K562 (cell line): ENCODE data around the gene ABHD12. TPM values are rescaled to one million over a fixed set of nuclear protein-coding genes. Genes with fewer than 3 reads are reported as not detected.

ENCODE experiments used
- ATAC-seq: fragments of 200-7000 bp; cut with Tn5 transposase; 3 replicates; pipeline ENCODE4 v1.9.1; 2020; ENCODE audit warnings: moderate library complexity
- BruUV-seq: library from RNA; stranded (reverse); fragments of 400-500 nt; replicated peaks from 2 replicates; lab custom pipeline; 2021; lab: Mats Ljungman, UMichigan
- CTCF ChIA-PET: fragments of 300-600 bp; formaldehyde crosslinking; extraction: SDS; loops from one replicate; lab custom pipeline; 2021; ENCODE audit warnings: low intra/inter-chr PET ratio; lab: Yijun Ruan, JAX
- POLR2A ChIA-PET: fragments of 300-600, 350-650 bp; sonication (Branson Sonifier 250); formaldehyde crosslinking; extraction: SDS; loops from one replicate; lab custom pipeline; 2021; ENCODE audit warnings: antibody characterized with exemption, inconsistent platforms; lab: Yijun Ruan, JAX
- DNase-seq, 4 experiments: peaks; one replicate each; pipeline versions ENCODE4 v3.0.0 to v3.0.0-alpha.2; 2011 to 2018; ENCODE audit warnings: low spot score in 3 of 4, mixed read lengths in 3 of 4; ENCODE audit errors: extremely low read depth in 1 of 4
- FAIRE-seq: peaks from 2 replicates; lab custom pipeline; 2011; peaks lifted over from hg19 to GRCh38; lab: Jason Lieb, UNC
- H2AFZ ChIP-seq: 2 replicates; pipeline ENCODE4 v1.6.0; 2011; ENCODE audit warnings: low read depth, low read length, control low read depth, inconsistent platforms
- H3K27ac ChIP-seq: fragments of 200-600 bp; 3 replicates; pipeline ENCODE4 v1.8.0; 2011; ENCODE audit warnings: low read depth, mild to moderate bottlenecking, control low read depth, inconsistent platforms, low read length, moderate library complexity, mixed read lengths; ENCODE audit errors: extremely low read depth
- H3K27me3 ChIP-seq, 2 experiments: fragments of 300-600 bp in 1 of 2; 2 replicates in 1 of 2; 3 replicates in 1 of 2; pipeline versions ENCODE4 v1.6.0 to v1.8.0; 2011; ENCODE audit warnings: inconsistent platforms in 2 of 2, low read length in 2 of 2, mild to moderate bottlenecking in 1 of 2, mixed read lengths in 1 of 2, moderate library complexity in 1 of 2; ENCODE audit not compliant: control insufficient read depth in 2 of 2, insufficient read depth in 2 of 2
- H3K36me3 ChIP-seq: fragments of 300-600 bp; 3 replicates; pipeline ENCODE4 v1.8.0; 2011; ENCODE audit warnings: mild to moderate bottlenecking, low read length, inconsistent platforms; ENCODE audit not compliant: control insufficient read depth, insufficient read depth
- H3K4me1 ChIP-seq, 2 experiments: fragments of 200-600 bp in 1 of 2; replicated peaks in 1 of 2; 2 replicates in 1 of 2; 3 replicates in 1 of 2; pipeline versions ENCODE4 v1.5.1 to v1.8.0; 2011; ENCODE audit warnings: inconsistent platforms in 2 of 2, low read length in 2 of 2, mild to moderate bottlenecking in 1 of 2, mixed read lengths in 1 of 2, moderate library complexity in 1 of 2; ENCODE audit not compliant: control insufficient read depth in 2 of 2, insufficient read depth in 2 of 2
- H3K4me2 ChIP-seq: 2 replicates; pipeline ENCODE4 v1.6.1; 2011; ENCODE audit warnings: low read length, control low read depth, inconsistent platforms, mixed read lengths; ENCODE audit not compliant: insufficient read depth
- H3K4me3 ChIP-seq: fragments of 200-600 bp; sonication (generic), shearing (Covaris generic); 2 replicates; pipeline ENCODE4 v1.5.1; 2016; ENCODE audit warnings: control low read depth, inconsistent platforms
- H3K79me2 ChIP-seq: fragments of 200-600 bp; 3 replicates; pipeline ENCODE4 v1.8.0; 2011; ENCODE audit warnings: low read length, inconsistent platforms; ENCODE audit not compliant: control insufficient read depth, insufficient read depth
- H3K9ac ChIP-seq, 2 experiments: 2 replicates each; pipeline versions ENCODE4 v1.6.0 to v1.6.1; 2011; ENCODE audit warnings: low read depth in 2 of 2, low read length in 2 of 2, control low read depth in 1 of 2, inconsistent platforms in 1 of 2, mild to moderate bottlenecking in 1 of 2, mixed read lengths in 1 of 2; ENCODE audit not compliant: insufficient read depth in 1 of 2
- H3K9me1 ChIP-seq: one replicate; pipeline ENCODE4 v1.6.0; 2011; ENCODE audit warnings: inconsistent platforms, mild to moderate bottlenecking, low read length, moderate library complexity; ENCODE audit not compliant: control insufficient read depth, insufficient read depth
- H3K9me3 ChIP-seq: replicated peaks from 2 replicates; pipeline ENCODE4 v1.5.1; 2011; ENCODE audit warnings: low read depth, low read length, inconsistent platforms; ENCODE audit not compliant: control insufficient read depth, insufficient read depth
- H4K20me1 ChIP-seq: replicated peaks from 2 replicates; pipeline ENCODE4 v1.6.1; 2011; ENCODE audit warnings: low read length, inconsistent platforms, mixed read lengths; ENCODE audit not compliant: control insufficient read depth, insufficient read depth
- E2F8 ChIP-seq: fragments of 450-650 bp; IDR thresholded peaks from 2 replicates; pipeline ENCODE4 v1.7.1; 2018; ENCODE audit warnings: mild to moderate bottlenecking, low read depth; ENCODE audit not compliant: partially characterized antibody
- TRIM25 ChIP-seq: fragments of 450-650 bp; IDR thresholded peaks from 2 replicates; pipeline ENCODE4 v1.7.0; 2016; ENCODE audit warnings: borderline replicate concordance
- WGBS: fragments of 100-300 bp; shearing (Covaris generic); methylation state at CpG from one replicate; pipeline ENCODE4 v1.1.6; 2016; ENCODE audit warnings: low coverage, mixed read lengths; ENCODE audit not compliant: insufficient coverage; ENCODE audit errors: missing lambda C conversion rate; 5-methylcytosine and 5-hydroxymethylcytosine counted together
- in situ Hi-C: fragments of 300-500 bp; cut with MboI; formaldehyde crosslinking; loops from 4 replicates; pipeline ENCODE4 v1.15.0; 2018; ENCODE audit warnings: inconsistent platforms, mixed read lengths
- intact Hi-C: fragments of 100-400 bp; cut with micrococcal nuclease; formaldehyde crosslinking; loops from 2 replicates; pipeline ENCODE4 v1.14.2; 2022
- polyA plus RNA-seq, 8 experiments: library from polyadenylated mRNA; depleted of rRNA in 4 of 8; stranded (reverse) in 5 of 8; unstranded in 3 of 8; fragments of >200 nt; fragmentation: Nextera tagmentation in 2 of 8; fragmentation: Illumina TruSeq in 1 of 8; extraction: Ambion mirVana in 2 of 8; extraction: Trizol in 1 of 8; gene quantifications; 2 replicates each; pipeline versions ENCODE4 v1.2.1 to v1.2.3, GENCODE V29; 2011 to 2014; ENCODE audit warnings: inconsistent platforms in 1 of 8, missing spikeins in 1 of 8
- total RNA-seq, 7 experiments: library from RNA; depleted of rRNA in 6 of 7; stranded (reverse); fragments of >200 nt in 6 of 7; fragmentation: Illumina TruSeq in 2 of 7; extraction: Trizol in 2 of 7; gene quantifications; 2 replicates each; pipeline versions ENCODE4 v1.2.1 to v1.2.3, GENCODE V29; 2011 to 2021; ENCODE audit warnings: low replicate concordance in 1 of 7

Gene ABHD12
- total and polyA plus RNA-seq, 9 of the 15 experiments (the other 6 are each of a cell fraction or from before 2014, with no cell fraction given) = 0.65 to 15.6 (median 9.1) TPM

GRCh38 chr20:25325073-25325472 is 65.6 kb downstream of the ABHD12 start:
- intact Hi-C loops = no loop called here

More at GRCh38 chr20:25325073-25325472, 65.6 kb downstream of the ABHD12 start:
- Histone ChIP-seq H3K27me3 (no peaks in the 10 kb centered on the region), H3K4me2 (no peak overlapping the region), H3K27ac (no peak overlapping the region), H4K20me1 (no peaks in the 10 kb centered on the region; the same call in 1 of the 2 replicates), H3K9me1 (no peaks in the 10 kb centered on the region), H3K4me1 (peaks cover 0 to 6% of the 10 kb centered on the region in 2 experiments; a peak in 2 of 5 replicates), H3K9ac (no peak overlapping the region), H2AFZ (no peak overlapping the region), H3K9me3 (no peaks in the 10 kb centered on the region), H3K79me2 (no peaks in the 10 kb centered on the region), H3K4me3 (no peak overlapping the region), H3K36me3 (peaks cover 14% of the 10 kb centered on the region; the same call in 2 of the 3 replicates)
- ATAC-seq = no peak
- FAIRE-seq = no peak
- ChIA-PET POLR2A (no interaction called here), CTCF (no interaction called here)
- WGBS = 83% methylated on average over 1 of the region's 3 CpGs
- DNase-seq = no peak
- in situ Hi-C loops = no loop called here
- TF ChIP-seq E2F8 = no peak
- no peak for TF ChIP-seq TRIM25
- no TSS peak for BruUV-seq
